HepG2 (cell line): ENCODE measurements around the gene CYP27A1. TPM values are rescaled to one million over a fixed set of nuclear protein-coding genes. Genes with fewer than 3 reads are reported as not detected.

Source experiments
- BHLHE40 ChIP-seq: IDR thresholded peaks from 2 replicates; pipeline ENCODE4 v1.6.1; 2011; ENCODE audit warnings: low read length, improper control_type of control experiment
- CHD2 ChIP-seq: IDR thresholded peaks from 2 replicates; pipeline ENCODE4 v1.6.1; 2011; ENCODE audit warnings: low read depth, low read length, improper control_type of control experiment
- CHD4 ChIP-seq: fragments of 200-600 bp; sonication (generic); IDR thresholded peaks from 2 replicates; pipeline ENCODE4 v1.7.0; 2017; ENCODE audit warnings: mild to moderate bottlenecking, low read length, borderline replicate concordance
- FIP1L1 ChIP-seq: fragments of 200-400 bp; formaldehyde crosslinking; IDR thresholded peaks from 2 replicates; pipeline ENCODE4 v1.6.1; 2018; ENCODE audit warnings: low read depth, mild to moderate bottlenecking, low read length, moderate library complexity, borderline replicate concordance; ENCODE audit not compliant: insufficient read depth
- HDAC6 ChIP-seq: fragments of 200-600 bp; sonication (generic); IDR thresholded peaks from 2 replicates; pipeline ENCODE4 v1.7.0; 2017; ENCODE audit warnings: mild to moderate bottlenecking, antibody characterized with exemption, low read length, low read depth
- NFATC3 ChIP-seq: sonication (generic); formaldehyde crosslinking; IDR thresholded peaks from 2 replicates; pipeline ENCODE4 v1.5.1; 2020; ENCODE audit warnings: mild to moderate bottlenecking, missing genetic modification reagents
- PAX8 ChIP-seq: sonication (generic); formaldehyde crosslinking; IDR thresholded peaks from 2 replicates; pipeline ENCODE4 v1.8.0; 2022; ENCODE audit warnings: mild to moderate bottlenecking, missing genetic modification reagents, borderline replicate concordance
- PHB2 ChIP-seq: fragments of 450-650 bp; IDR thresholded peaks from 2 replicates; pipeline ENCODE4 v1.6.1; 2018; ENCODE audit not compliant: partially characterized antibody
- RARG ChIP-seq: sonication (generic); formaldehyde crosslinking; IDR thresholded peaks from 2 replicates; pipeline ENCODE4 v1.4.0; 2020; ENCODE audit warnings: low read depth, mild to moderate bottlenecking, missing genetic modification reagents
- STAG1 ChIP-seq: sonication (generic); formaldehyde crosslinking; IDR thresholded peaks from 2 replicates; pipeline ENCODE4 v1.4.0; 2020; ENCODE audit warnings: missing genetic modification reagents
- TBX2 ChIP-seq: sonication (generic); formaldehyde crosslinking; IDR thresholded peaks from 2 replicates; pipeline ENCODE4 v1.5.0; 2020; ENCODE audit warnings: missing genetic modification reagents, mild to moderate bottlenecking, borderline replicate concordance
- U2AF1 ChIP-seq: fragments of 200-400 bp; formaldehyde crosslinking; optimal IDR thresholded peaks from 2 replicates; pipeline ENCODE3; 2017; ENCODE audit warnings: mild to moderate bottlenecking, low read depth, low read length
- ZBTB42 ChIP-seq: sonication (generic); formaldehyde crosslinking; IDR thresholded peaks from 2 replicates; pipeline ENCODE4 v1.5.0; 2020; ENCODE audit warnings: mild to moderate bottlenecking, missing genetic modification reagents
- ZFP36 ChIP-seq: fragments of 150-350 bp; IDR thresholded peaks from 2 replicates; pipeline ENCODE4 v1.6.1; 2018; ENCODE audit warnings: borderline replicate concordance, low read length, low read depth; ENCODE audit not compliant: partially characterized antibody
- ZNF138 ChIP-seq: sonication (generic); formaldehyde crosslinking; IDR thresholded peaks from 2 replicates; pipeline ENCODE4 v1.5.0; 2020; ENCODE audit warnings: mild to moderate bottlenecking, low read depth, missing genetic modification reagents
- ZNF207 ChIP-seq: fragments of 450-650 bp; IDR thresholded peaks from 2 replicates; pipeline ENCODE4 v1.6.1; 2016; ENCODE audit warnings: antibody characterized with exemption, borderline replicate concordance
- ZNF3 ChIP-seq: IDR thresholded peaks from 2 replicates; pipeline ENCODE4 v1.7.0; 2017; ENCODE audit warnings: inconsistent platforms
- ZNF326 ChIP-seq: sonication (generic); formaldehyde crosslinking; IDR thresholded peaks from 2 replicates; pipeline ENCODE4 v1.4.0; 2020; ENCODE audit warnings: missing genetic modification reagents, borderline replicate concordance
- ZNF367 ChIP-seq: sonication (generic); formaldehyde crosslinking; IDR thresholded peaks from 2 replicates; pipeline ENCODE4 v1.4.0; 2020; ENCODE audit warnings: missing genetic modification reagents, borderline replicate concordance
- ZNF383 ChIP-seq: sonication (generic); formaldehyde crosslinking; IDR thresholded peaks from 2 replicates; pipeline ENCODE4 v1.4.0; 2020; ENCODE audit warnings: missing genetic modification reagents, mild to moderate bottlenecking, borderline replicate concordance
- ZNF644 ChIP-seq: IDR thresholded peaks from 2 replicates; pipeline ENCODE4 v1.6.1; 2016; ENCODE audit warnings: low read depth
- ZNF703 ChIP-seq: sonication (generic); formaldehyde crosslinking; IDR thresholded peaks from 2 replicates; pipeline ENCODE4 v1.5.1; 2020; ENCODE audit warnings: missing genetic modification reagents, mild to moderate bottlenecking, moderate library complexity, borderline replicate concordance
- ZNF724P ChIP-seq: sonication (generic); formaldehyde crosslinking; IDR thresholded peaks from 2 replicates; pipeline ENCODE4 v1.8.0; 2022; ENCODE audit warnings: missing genetic modification reagents, borderline replicate concordance
- ZNF768 ChIP-seq: sonication (generic); formaldehyde crosslinking; IDR thresholded peaks from 2 replicates; pipeline ENCODE4 v1.4.0; 2020; ENCODE audit warnings: missing genetic modification reagents
- ZNF781 ChIP-seq: sonication (generic); formaldehyde crosslinking; IDR thresholded peaks from 2 replicates; pipeline ENCODE4 v1.5.1; 2020; ENCODE audit warnings: borderline replicate concordance, mild to moderate bottlenecking, missing genetic modification reagents; ENCODE audit errors: not compliant biosample characterization
- polyA plus RNA-seq, 8 experiments: library from polyadenylated mRNA; depleted of rRNA in 3 of 8; stranded (reverse) in 7 of 8; unstranded in 1 of 8; fragments of >200 nt; fragmentation: Illumina TruSeq in 4 of 8; extraction: Trizol in 4 of 8; gene quantifications; 2 replicates each; pipeline versions ENCODE4 v1.2.1 to v1.2.3, GENCODE V29; 2011 to 2016; ENCODE audit warnings: low read depth in 4 of 8, missing spikeins in 1 of 8, mixed read lengths in 1 of 8; ENCODE audit not compliant: insufficient read depth in 1 of 8
- total RNA-seq, 5 experiments: library from RNA; depleted of rRNA; stranded (reverse); fragments of >200 nt; fragmentation: Illumina TruSeq; extraction: Trizol; gene quantifications; 2 replicates each; pipeline ENCODE4 v1.2.3, GENCODE V29; 2016; ENCODE audit warnings: low read depth in 1 of 5
- TF ChIP-seq, protein P1 (sequence below): sonication (generic); formaldehyde crosslinking; IDR thresholded peaks from 2 replicates; pipeline ENCODE4 v1.8.0; 2022; ENCODE audit warnings: mild to moderate bottlenecking, missing genetic modification reagents
- TF ChIP-seq, protein P2 (sequence below): IDR thresholded peaks from 2 replicates; pipeline ENCODE4 v1.6.1; 2012; ENCODE audit warnings: low read depth, low read length, improper control_type of control experiment
- TF ChIP-seq, protein P3 (sequence below): sonication (generic); formaldehyde crosslinking; IDR thresholded peaks from 2 replicates; pipeline ENCODE4 v1.4.0; 2020; ENCODE audit warnings: missing genetic modification reagents

The CYP27A1 gene
- total and polyA plus RNA-seq, 2 of the 13 experiments (the other 11 are each of a cell fraction or from before 2014, with no cell fraction given), result 157 to 266 TPM

DNA sequence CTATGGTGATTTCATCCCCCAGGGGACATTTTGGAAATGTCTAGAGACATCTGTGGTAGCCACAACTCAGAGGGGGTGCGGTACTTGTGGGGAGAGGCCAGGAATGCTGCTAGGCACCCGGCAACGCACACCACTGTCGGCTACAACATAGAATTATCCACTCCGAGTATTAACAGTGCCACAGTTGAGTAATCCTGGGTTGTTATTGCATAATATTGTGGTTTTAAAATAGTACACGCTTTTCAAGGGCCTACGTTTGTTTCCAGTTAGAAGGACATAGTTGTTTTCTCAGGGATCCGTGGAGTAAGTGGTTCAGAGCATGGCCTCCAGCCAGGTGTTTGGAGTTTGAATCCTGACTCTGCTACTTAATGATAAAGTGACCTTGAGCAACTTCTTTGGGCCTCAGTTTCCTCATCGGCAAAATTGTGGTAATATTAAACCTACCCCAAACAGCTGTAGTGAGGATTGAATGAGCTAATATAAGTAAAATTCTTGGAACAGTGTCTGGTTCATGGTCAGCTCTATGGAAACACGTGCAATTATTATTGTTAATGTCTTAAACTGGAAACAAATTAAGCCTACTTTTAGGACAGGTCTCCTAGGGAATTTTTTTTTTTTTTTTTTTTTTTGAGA is 24.5 kb downstream of the CYP27A1 start (continued):
- TF ChIP-seq RARG (CRISPR knock-in tag) (no peak), ZNF367 (CRISPR knock-in tag) (no peak), NFATC3 (CRISPR knock-in tag) (no peak), ZNF3 (CRISPR knock-in tag) (no peak), ZNF326 (no peak), FIP1L1 (no peak), ZNF703 (CRISPR knock-in tag) (no peak), ZNF781 (CRISPR knock-in tag) (no peak), BHLHE40 (0 out of 2 replicates have a peak, but pooled peaks have one; percentile 51), ZNF724P (CRISPR knock-in tag) (no peak), ZNF138 (CRISPR knock-in tag) (no peak), PHB2 (no peak), TBX2 (CRISPR knock-in tag) (peak; percentile 78), STAG1 (CRISPR knock-in tag) (peak; percentile 34), ZNF768 (no peak), ZFP36 (peak; percentile 3), HDAC6 (no peak), ZNF644 (CRISPR knock-in tag) (peak; percentile 90), ZBTB42 (no peak), ZNF383 (CRISPR knock-in tag) (no peak), CHD4 (no peak; the same call in 1 of the 2 replicates), U2AF1 (no peak), PAX8 (no peak), ZNF207 (no peak), CHD2 (no peak)
- TF ChIP-seq, protein P1, sequence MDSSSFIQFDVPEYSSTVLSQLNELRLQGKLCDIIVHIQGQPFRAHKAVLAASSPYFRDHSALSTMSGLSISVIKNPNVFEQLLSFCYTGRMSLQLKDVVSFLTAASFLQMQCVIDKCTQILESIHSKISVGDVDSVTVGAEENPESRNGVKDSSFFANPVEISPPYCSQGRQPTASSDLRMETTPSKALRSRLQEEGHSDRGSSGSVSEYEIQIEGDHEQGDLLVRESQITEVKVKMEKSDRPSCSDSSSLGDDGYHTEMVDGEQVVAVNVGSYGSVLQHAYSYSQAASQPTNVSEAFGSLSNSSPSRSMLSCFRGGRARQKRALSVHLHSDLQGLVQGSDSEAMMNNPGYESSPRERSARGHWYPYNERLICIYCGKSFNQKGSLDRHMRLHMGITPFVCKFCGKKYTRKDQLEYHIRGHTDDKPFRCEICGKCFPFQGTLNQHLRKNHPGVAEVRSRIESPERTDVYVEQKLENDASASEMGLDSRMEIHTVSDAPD (CRISPR knock-in tag), result no peak
- TF ChIP-seq, protein P2, sequence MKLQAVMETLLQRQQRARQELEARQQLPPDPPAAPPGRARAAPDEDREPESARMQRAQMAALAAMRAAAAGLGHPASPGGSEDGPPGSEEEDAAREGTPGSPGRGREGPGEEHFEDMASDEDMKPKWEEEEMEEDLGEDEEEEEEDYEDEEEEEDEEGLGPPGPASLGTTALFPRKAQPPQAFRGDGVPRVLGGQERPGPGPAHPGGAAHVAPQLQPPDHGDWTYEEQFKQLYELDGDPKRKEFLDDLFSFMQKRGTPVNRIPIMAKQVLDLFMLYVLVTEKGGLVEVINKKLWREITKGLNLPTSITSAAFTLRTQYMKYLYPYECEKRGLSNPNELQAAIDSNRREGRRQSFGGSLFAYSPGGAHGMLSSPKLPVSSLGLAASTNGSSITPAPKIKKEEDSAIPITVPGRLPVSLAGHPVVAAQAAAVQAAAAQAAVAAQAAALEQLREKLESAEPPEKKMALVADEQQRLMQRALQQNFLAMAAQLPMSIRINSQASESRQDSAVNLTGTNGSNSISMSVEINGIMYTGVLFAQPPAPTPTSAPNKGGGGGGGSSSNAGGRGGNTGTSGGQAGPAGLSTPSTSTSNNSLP, result peak; percentile 35; the same call in 1 of the 2 replicates
- TF ChIP-seq, protein P3, sequence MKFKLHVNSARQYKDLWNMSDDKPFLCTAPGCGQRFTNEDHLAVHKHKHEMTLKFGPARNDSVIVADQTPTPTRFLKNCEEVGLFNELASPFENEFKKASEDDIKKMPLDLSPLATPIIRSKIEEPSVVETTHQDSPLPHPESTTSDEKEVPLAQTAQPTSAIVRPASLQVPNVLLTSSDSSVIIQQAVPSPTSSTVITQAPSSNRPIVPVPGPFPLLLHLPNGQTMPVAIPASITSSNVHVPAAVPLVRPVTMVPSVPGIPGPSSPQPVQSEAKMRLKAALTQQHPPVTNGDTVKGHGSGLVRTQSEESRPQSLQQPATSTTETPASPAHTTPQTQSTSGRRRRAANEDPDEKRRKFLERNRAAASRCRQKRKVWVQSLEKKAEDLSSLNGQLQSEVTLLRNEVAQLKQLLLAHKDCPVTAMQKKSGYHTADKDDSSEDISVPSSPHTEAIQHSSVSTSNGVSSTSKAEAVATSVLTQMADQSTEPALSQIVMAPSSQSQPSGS (CRISPR knock-in tag), result peak; percentile 80; the same call in 1 of the 2 replicates
